Stimulated activated CD8-positive, alpha-beta memory T cell treated with anti-CD3 and anti-CD28 coated beads, Interleukin-7, amount 100 ng/mL, for 4 hours (primary cell): ENCODE results near the gene SLC25A48.

ENCODE experiments used
- DNase-seq, 2 donors: peaks; one replicate each; pipeline ENCODE4 v3.0.0-alpha.2; 2020; ENCODE audit warnings: low read depth in 2 of 2

The SLC25A48 gene

GRCh38 chr5:135920199-135920598 lies 85.7 kb downstream of the SLC25A48 start:
- no peak for DNase-seq

- no peak for DNase-seq
These were observed 86.9 kb downstream of the SLC25A48 start for GRCh38 chr5:135921388-135921787.

GRCh38 chr5:135930029-135930948 lies 95.8 kb downstream of the SLC25A48 start:
- DNase-seq, result no peak

GRCh38 chr5:135930949-135931295 lies 96.5 kb downstream of the SLC25A48 start:
- DNase-seq, result no peak

- no peak for DNase-seq
These were observed 100.5 kb downstream of the SLC25A48 start for GRCh38 chr5:135934939-135935338.

- no peak for DNase-seq
These were observed 102.9 kb downstream of the SLC25A48 start for GRCh38 chr5:135937245-135937911.
